B cell (primary cell): Measurements from ENCODE around the gene MAN2B2. TPM values are rescaled to one million over a fixed set of nuclear protein-coding genes. Genes with fewer than 3 reads are reported as not detected.

Experiments used
- ATAC-seq: fragments of 200-7000 bp; cut with Tn5 transposase; one replicate; pipeline ENCODE4 v1.10.0; 2021; ENCODE audit warnings: low read depth, mild to moderate bottlenecking, moderate number of reproducible peaks, moderate library complexity
- CTCF ChIA-PET: fragments of 350-600 bp; sonication (Branson Sonifier 250); formaldehyde crosslinking; loops from one replicate; lab custom pipeline; 2021; ENCODE audit warnings: antibody characterized with exemption, inconsistent platforms; lab: Charles Lee
- POLR2A ChIA-PET: fragments of 350-600 bp; sonication (Branson Sonifier 250); formaldehyde crosslinking; loops from one replicate; lab custom pipeline; 2021; ENCODE audit warnings: antibody characterized with exemption; lab: Charles Lee
- DNase-seq: peaks from one replicate; pipeline ENCODE4 v3.0.0; 2013
- H2AFZ ChIP-seq: 2 replicates; pipeline ENCODE4 v1.6.1; 2012; ENCODE audit warnings: mild to moderate bottlenecking, low read depth, low read length; ENCODE audit not compliant: insufficient read depth, poor library complexity, severe bottlenecking
- H3K27ac ChIP-seq, 2 donors: 1 replicate in 1 of 2; 2 replicates in 1 of 2; pipeline ENCODE4 v1.5.1; 2012 to 2013; ENCODE audit warnings: low read length in 2 of 2, mild to moderate bottlenecking in 2 of 2, moderate library complexity in 1 of 2
- H3K27me3 ChIP-seq, 4 experiments: fragments of 200-600 bp in 1 of 4; sonication (generic) in 1 of 4; replicated peaks in 1 of 4; 1 replicate in 2 of 4; 2 replicates in 2 of 4; pipeline versions ENCODE4 v1.6.1 to v1.7.0; 2013 to 2016; ENCODE audit warnings: low read length in 3 of 4, mild to moderate bottlenecking in 2 of 4, mixed read lengths in 1 of 4, moderate library complexity in 1 of 4; ENCODE audit not compliant: insufficient read depth in 4 of 4, control insufficient read depth in 3 of 4; ENCODE audit errors: control extremely low read depth in 1 of 4
- H3K36me3 ChIP-seq, 2 experiments: replicated peaks in 1 of 2; 1 replicate in 1 of 2; 2 replicates in 1 of 2; pipeline versions ENCODE4 v1.6.1 to v1.7.1; 2013; ENCODE audit warnings: low read length in 1 of 2; ENCODE audit not compliant: insufficient read depth in 2 of 2, control insufficient read depth in 1 of 2; ENCODE audit errors: control extremely low read depth in 1 of 2, extremely low read depth in 1 of 2
- H3K4me1 ChIP-seq, 2 donors: fragments of 200-600 bp in 1 of 2; sonication (generic) in 1 of 2; 1 replicate in 1 of 2; 2 replicates in 1 of 2; pipeline versions ENCODE4 v1.5.1 to v1.6.1; 2013 to 2017; ENCODE audit warnings: low read length in 2 of 2; ENCODE audit not compliant: control insufficient read depth in 2 of 2, insufficient read depth in 2 of 2
- H3K4me2 ChIP-seq: replicated peaks from 2 replicates; pipeline ENCODE3; 2012; ENCODE audit warnings: mild to moderate bottlenecking, low read depth, low read length; ENCODE audit not compliant: poor library complexity, severe bottlenecking
- H3K4me3 ChIP-seq, 5 experiments: fragments of 200-600 bp in 1 of 5; sonication (generic) in 1 of 5; 1 replicate in 3 of 5; 2 replicates in 2 of 5; pipeline versions ENCODE4 v1.5.1 to v1.7.0; 2011 to 2016; ENCODE audit warnings: low read length in 4 of 5, mild to moderate bottlenecking in 4 of 5, low read depth in 2 of 5, control low read depth in 1 of 5, moderate library complexity in 1 of 5; ENCODE audit not compliant: insufficient read depth in 1 of 5; ENCODE audit errors: control extremely low read depth in 1 of 5, extremely low read depth in 1 of 5
- H3K79me2 ChIP-seq: fragments of 200-600 bp; sonication (generic); one replicate; pipeline ENCODE4 v1.6.0; 2016; ENCODE audit warnings: low read length; ENCODE audit not compliant: control insufficient read depth, insufficient read depth
- H3K9ac ChIP-seq: fragments of 200-600 bp; sonication (generic); 2 replicates; pipeline ENCODE4 v1.6.1; 2017; ENCODE audit warnings: mild to moderate bottlenecking, low read length, moderate library complexity
- H3K9me3 ChIP-seq, 3 donors: one replicate each; pipeline versions ENCODE4 v1.6.1 to v1.7.1; 2013; ENCODE audit warnings: low read length in 2 of 3; ENCODE audit not compliant: control insufficient read depth in 2 of 3, insufficient read depth in 1 of 3; ENCODE audit errors: control extremely low read depth in 1 of 3
- H4K20me1 ChIP-seq: 2 replicates; pipeline ENCODE4 v1.6.0; 2012; ENCODE audit warnings: mild to moderate bottlenecking, low read length; ENCODE audit not compliant: insufficient read depth, control insufficient read depth, poor library complexity, severe bottlenecking
- H3K27ac Mint-ChIP-seq: one replicate; pipeline ENCODE4 v1.8.0; 2021; ENCODE audit warnings: mixed read lengths
- H3K27me3 Mint-ChIP-seq: one replicate; pipeline ENCODE4 v1.8.0; 2021; ENCODE audit warnings: mixed read lengths
- H3K4me1 Mint-ChIP-seq: one replicate; pipeline ENCODE4 v1.8.0; 2021; ENCODE audit warnings: mixed read lengths
- H3K4me3 Mint-ChIP-seq: one replicate; pipeline ENCODE4 v1.8.0; 2021; ENCODE audit warnings: mixed read lengths
- H3K9me3 Mint-ChIP-seq: one replicate; pipeline ENCODE4 v1.8.0; 2022; ENCODE audit warnings: mixed read lengths; ENCODE audit not compliant: insufficient read depth
- CTCF ChIP-seq: fragments of 200-600 bp; IDR thresholded peaks from one replicate; pipeline ENCODE4 v1.8.0; 2022; ENCODE audit warnings: antibody characterized with exemption, mild to moderate bottlenecking
- EZH2 ChIP-seq: IDR thresholded peaks from 2 replicates; pipeline ENCODE4 v1.6.1; 2012; ENCODE audit warnings: borderline replicate concordance, low read depth, mild to moderate bottlenecking, moderate library complexity, low read length; ENCODE audit not compliant: insufficient read depth, poor library complexity, severe bottlenecking
- WGBS: methylation state at CpG from one replicate; pipeline ENCODE4 v1.1.5; 2013; ENCODE audit warnings: missing lambda C conversion rate; ENCODE audit not compliant: insufficient coverage; 5-methylcytosine and 5-hydroxymethylcytosine counted together
- intact Hi-C: fragments of 100-400 bp; cut with micrococcal nuclease; formaldehyde crosslinking; loops from one replicate; pipeline ENCODE4 v1.10.0; 2022
- polyA plus RNA-seq: library from polyadenylated mRNA; depleted of rRNA; stranded (reverse); fragments of >200 nt; gene quantifications from 2 replicates; pipeline ENCODE4 v1.2.3, GENCODE V29; 2012
- total RNA-seq, 2 donors: library from RNA; stranded (reverse); fragments of 120-200 nt in 1 of 2; gene quantifications; 1 replicate in 1 of 2; 2 replicates in 1 of 2; pipeline versions ENCODE4 v1.2.3 to v1.2.4, GENCODE V29; 2013 to 2022

The MAN2B2 gene
- total and polyA plus RNA-seq, 2 donors (not counting 1 experiment from before 2014, with no cell fraction given), result 35.0 to 37.0 TPM

GRCh38 chr4:6568148-6568547, 6.8 kb upstream of the MAN2B2 start:
- H3K27ac ChIP-seq, result no peak overlapping the region
- ATAC-seq (no peak), DNase-seq (no peak)
- no peaks in the 10 kb centered on the region for H3K36me3 ChIP-seq
- intact Hi-C loops, result no loop called here
- H4K20me1 ChIP-seq, result no peaks in the 10 kb centered on the region
- Mint-ChIP-seq H3K27me3 (peaks cover 38% of the 10 kb centered on the region), H3K4me3 (no peak overlapping the region), H3K9me3 (peaks cover 2% of the 10 kb centered on the region), H3K27ac (no peak overlapping the region), H3K4me1 (no peaks in the 10 kb centered on the region)
- ChIA-PET POLR2A (no interaction called here), CTCF (no interaction called here)
- H3K9me3 ChIP-seq, result peaks cover 0 to 21% (median 0%) of the 10 kb centered on the region in 3 donors
- no peak overlapping the region for H3K4me2 ChIP-seq
- H3K4me1 ChIP-seq, result peaks cover under 1 to 9% of the 10 kb centered on the region in 2 donors
- no peaks in the 10 kb centered on the region for H3K79me2 ChIP-seq
- H3K27me3 ChIP-seq, result peaks cover 0 to 30% (median 8%) of the 10 kb centered on the region in 4 experiments
- 88% methylated on average over 4 of the region's 7 CpGs for WGBS
- no peak overlapping the region for H3K9ac ChIP-seq
- no peak overlapping the region for H2AFZ ChIP-seq
- no peak overlapping the region for H3K4me3 ChIP-seq
- TF ChIP-seq CTCF (no peak), EZH2 (no peak)

- H3K4me1 Mint-ChIP-seq, result no peaks in the 10 kb centered on the region
- Histone ChIP-seq H3K27me3 (peaks cover 0 to 30% (median 8%) of the 10 kb centered on the region in 4 experiments), H3K4me3 (no peak overlapping the region), H3K9me3 (peaks cover 0 to 21% (median 0%) of the 10 kb centered on the region in 3 donors), H4K20me1 (no peaks in the 10 kb centered on the region), H3K36me3 (no peaks in the 10 kb centered on the region), H3K27ac (no peak overlapping the region), H3K9ac (no peak overlapping the region), H2AFZ (no peak overlapping the region), H3K4me2 (no peak overlapping the region), H3K79me2 (peaks cover 3% of the 10 kb centered on the region), H3K4me1 (peaks cover 0 to 8% of the 10 kb centered on the region in 2 donors)
- WGBS, result 87% methylated on average over 13 of the region's 13 CpGs
- peaks cover 38% of the 10 kb centered on the region for H3K27me3 Mint-ChIP-seq
- H3K9me3 Mint-ChIP-seq, result peaks cover 2% of the 10 kb centered on the region
- TF ChIP-seq EZH2 (no peak), CTCF (no peak)
- no peak for DNase-seq
- ChIA-PET CTCF (no interaction called here), POLR2A (no interaction called here)
- intact Hi-C loops, result no loop called here
- no peak for ATAC-seq
- H3K27ac Mint-ChIP-seq, result no peak overlapping the region
- no peak overlapping the region for H3K4me3 Mint-ChIP-seq
Observed at GRCh38 chr4:6568689-6569332, 6.2 kb upstream of the MAN2B2 start.
